SJCRH30 (cell line): ENCODE measurements around the gene C14orf39. TPM values are rescaled to one million over a fixed set of nuclear protein-coding genes. Genes with fewer than 3 reads are reported as not detected.

ENCODE experiments used
- DNase-seq, 2 experiments: peaks; one replicate each; pipeline ENCODE4 v3.0.0-alpha.2; 2015 to 2020
- H3K27ac ChIP-seq: fragments of 250-450 bp; sonication (Bioruptor Pico); 2 replicates; pipeline ENCODE4 v1.5.1; 2020; ENCODE audit warnings: mild to moderate bottlenecking, moderate library complexity
- H3K27me3 ChIP-seq: fragments of 250-450 bp; sonication (Bioruptor Pico); 2 replicates; pipeline ENCODE4 v1.5.1; 2020; ENCODE audit warnings: mild to moderate bottlenecking, moderate library complexity
- H3K36me3 ChIP-seq: fragments of 250-450 bp; sonication (Bioruptor Pico); 2 replicates; pipeline ENCODE4 v1.5.1; 2020; ENCODE audit warnings: mild to moderate bottlenecking, moderate library complexity
- H3K4me1 ChIP-seq: fragments of 250-450 bp; sonication (Bioruptor Pico); 2 replicates; pipeline ENCODE4 v1.5.1; 2020; ENCODE audit warnings: mild to moderate bottlenecking, moderate library complexity
- H3K4me3 ChIP-seq: fragments of 250-450 bp; sonication (Bioruptor Pico); 2 replicates; pipeline ENCODE4 v1.5.1; 2020; ENCODE audit warnings: mild to moderate bottlenecking, moderate library complexity
- H3K9me3 ChIP-seq: fragments of 250-450 bp; sonication (Bioruptor Pico); replicated peaks from 2 replicates; pipeline ENCODE4 v1.5.1; 2020; ENCODE audit warnings: mild to moderate bottlenecking, moderate library complexity
- total RNA-seq: library from RNA; depleted of rRNA; stranded (reverse); fragments of >200 nt; shearing (Covaris generic); gene quantifications from 2 replicates; pipeline ENCODE4 v1.2.3, GENCODE V29; 2014; rRNA removed

C14orf39 gene
- total RNA-seq: 0.86 and 1.9 TPM in 2 replicates

- H3K27me3 ChIP-seq: no peaks in the 10 kb centered on the region
- H3K9me3 ChIP-seq: no peaks in the 10 kb centered on the region
- no peaks in the 10 kb centered on the region for H3K36me3 ChIP-seq
- peak within 1 kb of the TSS; percentile 56 for H3K4me3 ChIP-seq
- peak within 1 kb of the TSS; percentile 72 for H3K27ac ChIP-seq
- peak; percentile 44 to 69 for DNase-seq
- no peaks in the 10 kb centered on the region for H3K4me1 ChIP-seq
These were observed at the start of gene C14orf39 for GRCh38 chr14:60485598-60486251. Gene C14orf39, minus strand, starts transcription at chr14:60486063. Its CDS starts 985 bp downstream, at chr14:60485078.

DNA sequence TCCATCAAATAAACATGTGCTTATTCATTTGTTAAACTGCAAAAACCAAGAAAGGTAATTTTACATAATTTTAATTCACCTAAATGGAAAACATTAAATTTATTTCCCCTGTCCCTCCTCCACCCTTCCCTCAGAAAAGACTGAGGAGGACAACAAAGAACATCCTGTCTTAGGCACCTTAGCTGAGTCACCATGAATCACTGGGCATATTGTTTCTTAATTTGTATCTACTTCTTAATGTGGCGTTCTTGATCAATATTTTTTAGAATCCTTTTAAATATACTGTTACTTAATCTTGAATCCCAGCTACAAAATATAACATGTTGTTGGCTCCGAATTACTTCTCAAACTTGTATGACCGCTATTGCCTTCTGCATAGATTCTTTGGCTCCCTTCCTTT, 46.6 kb upstream of the C14orf39 start:
- Histone ChIP-seq H3K27me3 (no peaks in the 10 kb centered on the region), H3K4me3 (no peak overlapping the region), H3K36me3 (no peaks in the 10 kb centered on the region), H3K4me1 (no peaks in the 10 kb centered on the region), H3K9me3 (no peaks in the 10 kb centered on the region), H3K27ac (no peak overlapping the region)
- DNase-seq: no peak

DNA sequence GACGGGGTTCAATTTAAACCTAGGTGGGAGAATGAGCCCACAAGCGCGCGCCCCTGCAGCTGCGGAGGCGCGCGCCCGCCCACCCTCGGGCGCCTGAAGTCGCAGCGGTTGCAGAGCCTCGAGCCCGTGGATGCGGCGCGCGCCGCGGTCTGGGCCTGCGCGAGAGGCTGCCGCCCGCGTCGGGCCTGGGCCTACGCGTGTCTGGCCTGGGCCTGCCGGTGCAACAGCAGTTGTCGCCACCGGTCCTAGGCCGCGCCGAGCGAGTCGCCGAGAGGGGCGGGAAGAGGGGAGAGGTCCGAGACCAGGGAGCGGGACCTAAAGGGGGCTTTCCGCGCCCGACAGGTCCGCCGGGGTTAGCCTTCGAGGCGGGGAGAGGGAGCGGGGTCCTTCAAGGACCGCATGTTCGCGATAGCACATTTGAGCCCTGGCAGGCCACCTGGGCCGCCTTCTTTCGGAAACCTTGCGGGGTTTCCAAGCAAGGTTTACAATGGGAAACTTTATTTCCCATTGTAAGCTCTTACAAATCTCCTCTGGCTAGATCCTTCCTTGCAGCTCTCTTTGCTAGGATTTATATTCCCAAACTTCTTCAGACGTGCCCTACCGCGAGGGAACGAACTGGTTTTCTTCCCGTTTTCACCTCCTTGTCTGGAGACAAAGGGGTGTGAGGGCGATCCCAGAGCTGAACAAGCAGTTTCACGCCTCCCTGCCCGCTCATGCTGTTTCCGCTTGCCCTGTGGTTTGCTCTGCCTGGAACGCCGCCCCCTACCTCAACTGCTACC, 29.8 kb upstream of the C14orf39 start:
- no peak overlapping the region for H3K4me3 ChIP-seq
- no peak for DNase-seq
- no peaks in the 10 kb centered on the region for H3K36me3 ChIP-seq
- H3K4me1 ChIP-seq: no peaks in the 10 kb centered on the region
- H3K9me3 ChIP-seq: no peaks in the 10 kb centered on the region
- H3K27me3 ChIP-seq: no peaks in the 10 kb centered on the region
- H3K27ac ChIP-seq: no peak overlapping the region

DNA sequence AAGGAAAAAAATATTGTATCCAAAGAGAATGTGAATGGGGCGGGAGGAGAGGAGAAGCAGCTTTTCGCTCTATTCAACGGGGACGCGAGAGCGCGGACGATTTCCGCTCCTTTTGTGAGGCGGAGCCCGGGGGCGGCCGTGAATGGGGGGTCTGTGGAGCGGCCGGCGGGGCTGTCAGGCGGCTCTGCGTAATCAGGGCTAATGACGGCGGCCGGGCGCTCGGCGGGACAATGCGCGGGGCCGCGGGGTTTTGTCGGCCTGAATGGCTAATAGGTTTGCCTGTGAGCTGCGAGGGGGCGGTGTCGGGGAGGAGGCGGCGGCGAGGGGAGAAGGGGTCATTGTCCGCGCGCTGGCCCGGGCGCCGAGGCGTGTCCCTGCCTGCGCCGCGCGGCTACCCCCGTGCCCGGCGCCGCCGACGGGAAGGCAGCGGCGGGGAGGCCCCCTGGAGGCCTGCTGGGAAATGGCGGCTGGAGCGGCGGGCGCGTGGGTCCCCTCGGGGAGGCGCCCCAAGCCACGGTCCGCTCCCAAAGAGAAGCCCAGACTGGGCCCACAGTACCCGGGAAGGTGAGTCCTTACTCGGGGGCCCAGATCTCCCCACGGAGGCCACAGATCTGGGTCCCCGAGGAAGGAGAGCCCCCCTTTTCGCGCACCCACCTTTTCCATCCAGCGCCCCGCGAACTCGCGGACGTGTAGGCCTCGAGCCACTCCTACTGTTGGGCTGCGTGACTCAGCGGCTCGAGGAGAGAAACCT, 29.1 kb upstream of the C14orf39 start:
- Histone ChIP-seq H3K4me3 (no peak overlapping the region), H3K4me1 (no peaks in the 10 kb centered on the region), H3K27me3 (no peaks in the 10 kb centered on the region), H3K9me3 (no peaks in the 10 kb centered on the region), H3K27ac (no peak overlapping the region), H3K36me3 (no peaks in the 10 kb centered on the region)
- no peak for DNase-seq

- H3K27ac ChIP-seq: no peak overlapping the region
- H3K36me3 ChIP-seq: no peaks in the 10 kb centered on the region
- H3K4me1 ChIP-seq: no peaks in the 10 kb centered on the region
- no peaks in the 10 kb centered on the region for H3K9me3 ChIP-seq
- no peaks in the 10 kb centered on the region for H3K27me3 ChIP-seq
- no peak overlapping the region for H3K4me3 ChIP-seq
- no peak for DNase-seq
These were observed 28.5 kb upstream of the C14orf39 start for GRCh38 chr14:60514378-60514740.

- no peak overlapping the region for H3K4me3 ChIP-seq
- H3K27ac ChIP-seq: no peak overlapping the region
- DNase-seq: no peak
- no peaks in the 10 kb centered on the region for H3K27me3 ChIP-seq
- no peaks in the 10 kb centered on the region for H3K4me1 ChIP-seq
- no peaks in the 10 kb centered on the region for H3K9me3 ChIP-seq
- H3K36me3 ChIP-seq: no peaks in the 10 kb centered on the region
These were observed 27.2 kb upstream of the C14orf39 start for GRCh38 chr14:60512973-60513571.

GRCh38 chr14:60512126-60512525, 26.3 kb upstream of the C14orf39 start:
- Histone ChIP-seq H3K27me3 (no peaks in the 10 kb centered on the region), H3K36me3 (no peaks in the 10 kb centered on the region), H3K27ac (no peak overlapping the region), H3K4me3 (no peak overlapping the region), H3K9me3 (no peaks in the 10 kb centered on the region), H3K4me1 (no peaks in the 10 kb centered on the region)
- DNase-seq: no peak

DNA sequence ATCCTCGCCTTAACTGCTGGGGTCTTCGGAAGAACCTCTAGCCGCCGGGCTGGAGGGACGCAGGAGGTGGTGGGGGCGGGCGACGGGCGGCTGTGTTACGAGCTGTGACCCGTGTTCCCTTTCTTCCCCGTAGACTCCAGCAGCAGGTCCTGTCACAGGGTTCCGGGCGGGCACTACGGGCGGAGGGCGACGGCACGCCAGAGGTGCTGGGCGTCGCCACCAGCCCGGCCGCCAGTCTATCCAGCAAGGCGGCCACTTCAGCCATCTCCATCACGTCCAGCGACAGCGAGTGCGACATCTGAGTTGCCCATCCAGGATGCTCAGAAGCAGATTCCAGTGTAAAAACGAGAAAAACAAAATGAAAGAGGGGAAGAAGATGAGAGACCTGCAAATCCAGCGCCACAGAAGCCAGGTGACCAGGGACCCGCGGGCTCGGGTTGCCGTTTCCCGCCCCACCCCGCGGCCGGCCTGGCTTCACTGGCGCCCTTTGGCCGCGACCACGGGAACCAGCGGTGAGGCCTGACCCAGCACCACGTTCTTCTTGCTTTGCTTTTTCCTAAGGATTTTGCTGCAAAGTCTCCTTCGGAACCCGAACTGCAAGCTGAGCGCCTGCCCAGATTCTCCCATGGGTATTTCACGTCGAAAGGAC, 25.2 kb upstream of the C14orf39 start:
- no peak overlapping the region for H3K4me3 ChIP-seq
- no peaks in the 10 kb centered on the region for H3K36me3 ChIP-seq
- H3K27me3 ChIP-seq: no peaks in the 10 kb centered on the region
- DNase-seq: no peak
- H3K9me3 ChIP-seq: no peaks in the 10 kb centered on the region
- no peak overlapping the region for H3K27ac ChIP-seq
- no peaks in the 10 kb centered on the region for H3K4me1 ChIP-seq

DNA sequence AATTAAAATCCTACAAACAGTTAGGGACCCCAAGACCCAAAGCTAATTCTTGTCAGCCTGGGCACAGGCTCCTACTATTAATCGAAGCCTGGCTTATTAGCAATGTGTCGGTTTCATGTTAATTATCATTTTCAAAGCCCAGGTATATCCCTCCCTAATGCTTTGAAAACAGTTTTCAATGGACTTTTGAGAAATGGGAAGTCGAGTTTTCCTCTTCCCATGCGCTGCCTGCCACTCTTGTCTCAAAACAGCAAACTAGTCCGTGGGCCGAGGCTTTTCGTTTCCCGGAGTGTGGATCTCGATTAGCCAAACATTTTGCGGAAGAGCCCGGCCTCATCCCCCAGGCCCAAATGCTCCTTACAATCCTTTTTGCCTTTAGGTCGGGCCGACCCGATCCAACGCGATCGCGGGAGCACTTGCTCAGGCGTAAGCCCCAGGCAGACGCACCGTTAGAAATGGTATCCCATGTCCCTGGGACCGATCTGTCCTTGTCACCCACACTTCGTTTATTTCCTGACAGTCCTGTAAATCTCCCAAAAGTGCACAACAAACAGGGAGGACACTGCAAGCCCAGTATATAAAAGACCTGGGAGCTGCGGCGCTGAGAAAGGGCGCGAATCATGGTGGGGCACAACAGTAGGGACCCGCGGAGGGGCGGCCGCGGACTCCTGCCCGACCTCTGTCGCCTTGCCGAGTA, 24.5 kb upstream of the C14orf39 start:
- DNase-seq: no peak
- H3K27ac ChIP-seq: no peak overlapping the region
- no peaks in the 10 kb centered on the region for H3K36me3 ChIP-seq
- no peaks in the 10 kb centered on the region for H3K4me1 ChIP-seq
- no peak overlapping the region for H3K4me3 ChIP-seq
- H3K9me3 ChIP-seq: no peaks in the 10 kb centered on the region
- H3K27me3 ChIP-seq: no peaks in the 10 kb centered on the region

- no peak overlapping the region for H3K27ac ChIP-seq
- H3K4me3 ChIP-seq: no peak overlapping the region
- DNase-seq: no peak
- H3K27me3 ChIP-seq: no peaks in the 10 kb centered on the region
- H3K4me1 ChIP-seq: no peaks in the 10 kb centered on the region
- no peaks in the 10 kb centered on the region for H3K36me3 ChIP-seq
- no peaks in the 10 kb centered on the region for H3K9me3 ChIP-seq
These were observed 23.8 kb upstream of the C14orf39 start for GRCh38 chr14:60509438-60510253.

DNA sequence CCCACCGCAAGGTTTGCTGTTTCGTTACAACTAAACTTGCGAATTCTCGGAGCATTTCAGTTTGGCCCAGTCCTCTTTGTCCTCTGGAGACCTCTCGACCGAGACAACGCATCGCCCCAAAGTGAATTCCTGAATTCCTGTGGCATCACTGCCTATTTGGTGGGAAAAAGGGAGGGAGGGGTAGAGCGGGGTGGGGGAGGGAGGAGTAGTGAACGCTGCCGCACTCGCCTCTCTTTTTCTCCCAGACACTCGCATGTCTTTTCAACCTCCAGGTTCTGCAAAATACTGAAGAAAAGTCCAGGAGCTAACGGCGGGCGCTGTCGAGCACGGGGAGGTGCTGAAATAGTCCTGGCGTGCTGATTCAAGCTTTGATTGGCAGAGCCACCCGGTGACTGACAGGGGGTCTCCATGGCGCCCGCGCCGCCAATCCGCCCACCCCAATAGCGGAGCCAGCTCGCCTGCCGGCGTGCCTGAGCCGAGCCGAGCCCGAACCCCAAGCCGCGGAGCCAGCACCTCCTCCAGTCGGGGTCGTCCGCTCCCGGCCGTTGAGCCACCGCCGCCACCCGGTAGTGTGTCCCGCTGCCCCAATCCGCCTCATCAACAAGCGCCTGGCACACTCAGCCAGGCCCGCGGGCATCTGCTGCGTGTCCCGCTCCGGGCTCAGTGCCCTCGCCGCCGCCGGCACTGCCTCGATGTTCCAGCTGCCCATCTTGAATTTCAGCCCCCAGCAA, 23.0 kb upstream of the C14orf39 start, which contains the start of gene SIX6:
Gene SIX6, plus strand, starts transcription at position 440 of the 731 bp plus-strand sequence. Its CDS starts 253 bp downstream, at position 693.
- no peak within 1 kb of the TSS for H3K4me3 ChIP-seq
- no peaks in the 10 kb centered on the region for H3K4me1 ChIP-seq
- H3K36me3 ChIP-seq: no peaks in the 10 kb centered on the region
- H3K27me3 ChIP-seq: no peaks in the 10 kb centered on the region
- no peak for DNase-seq
- no peak within 1 kb of the TSS for H3K27ac ChIP-seq
- H3K9me3 ChIP-seq: no peaks in the 10 kb centered on the region

GRCh38 chr14:60508363-60508706, 22.5 kb upstream of the C14orf39 start:
- Histone ChIP-seq H3K36me3 (no peaks in the 10 kb centered on the region), H3K4me1 (no peaks in the 10 kb centered on the region), H3K27ac (no peak overlapping the region), H3K9me3 (no peaks in the 10 kb centered on the region), H3K27me3 (no peaks in the 10 kb centered on the region), H3K4me3 (no peak overlapping the region)
- DNase-seq: no peak
